CD4-positive, CD25-positive, alpha-beta regulatory T cell (primary cell): ENCODE results near the gene YWHAH. TPM values are rescaled to one million over a fixed set of nuclear protein-coding genes. Genes with fewer than 3 reads are reported as not detected.

Experiments used
- ATAC-seq, 2 donors: fragments of 150-1000 bp; cut with Tn5 transposase; one replicate each; pipeline ENCODE4 v1.10.0; 2021; ENCODE audit warnings: low read depth in 2 of 2, moderate number of reproducible peaks in 2 of 2, moderate library complexity in 1 of 2
- DNase-seq, 3 donors: peaks; one replicate each; pipeline versions ENCODE4 v3.0.0 to v3.0.0-alpha.2; 2012 to 2022; ENCODE audit warnings: mixed read lengths in 1 of 3
- H3K27ac ChIP-seq: one replicate; pipeline ENCODE4 v1.7.0; 2013; ENCODE audit warnings: mild to moderate bottlenecking, low read length; ENCODE audit not compliant: insufficient read depth, poor library complexity, severe bottlenecking
- H3K27me3 ChIP-seq: one replicate; pipeline ENCODE4 v1.7.0; 2013; ENCODE audit warnings: low read length; ENCODE audit not compliant: control insufficient read depth, insufficient read depth
- H3K36me3 ChIP-seq: one replicate; pipeline ENCODE4 v1.7.0; 2013; ENCODE audit warnings: mild to moderate bottlenecking, low read length, moderate library complexity; ENCODE audit not compliant: control insufficient read depth, insufficient read depth
- H3K4me1 ChIP-seq: 2 replicates; pipeline ENCODE4 v1.7.0; 2013; ENCODE audit warnings: mild to moderate bottlenecking, low read length; ENCODE audit not compliant: insufficient read depth, control insufficient read depth, poor library complexity, severe bottlenecking
- H3K4me3 ChIP-seq: one replicate; pipeline ENCODE4 v1.7.0; 2013; ENCODE audit warnings: low read depth, mild to moderate bottlenecking, low read length, moderate library complexity
- H3K9me3 ChIP-seq, 2 experiments: 1 replicate in 1 of 2; 2 replicates in 1 of 2; pipeline ENCODE4 v1.7.0; 2013; ENCODE audit warnings: low read length in 2 of 2, mild to moderate bottlenecking in 1 of 2, moderate library complexity in 1 of 2; ENCODE audit not compliant: control insufficient read depth in 2 of 2
- H3K27ac Mint-ChIP-seq, 3 donors: one replicate each; pipeline ENCODE4 v1.8.0; 2020 to 2022; ENCODE audit warnings: mild to moderate bottlenecking in 3 of 3, mixed read lengths in 3 of 3, moderate library complexity in 2 of 3
- H3K27me3 Mint-ChIP-seq: one replicate; pipeline ENCODE4 v1.8.0; 2022; ENCODE audit warnings: mild to moderate bottlenecking, mixed read lengths
- H3K36me3 Mint-ChIP-seq: one replicate; pipeline ENCODE4 v1.8.0; 2020; ENCODE audit warnings: mixed read lengths
- H3K4me1 Mint-ChIP-seq, 4 donors: one replicate each; pipeline ENCODE4 v1.8.0; 2020 to 2022; ENCODE audit warnings: mixed read lengths in 4 of 4, mild to moderate bottlenecking in 1 of 4
- H3K4me3 Mint-ChIP-seq, 4 donors: one replicate each; pipeline ENCODE4 v1.8.0; 2020 to 2022; ENCODE audit warnings: mild to moderate bottlenecking in 4 of 4, mixed read lengths in 4 of 4, moderate library complexity in 3 of 4
- H3K9me3 Mint-ChIP-seq, 7 donors: one replicate each; pipeline ENCODE4 v1.8.0; 2020 to 2022; ENCODE audit warnings: mixed read lengths in 7 of 7, mild to moderate bottlenecking in 3 of 7, moderate library complexity in 2 of 7
- polyA plus RNA-seq, 4 donors: library from polyadenylated mRNA; unstranded; fragments of 300-500 nt; fragmentation: Illumina TruSeq; gene quantifications; one replicate each; pipeline ENCODE4 v1.2.3, GENCODE V29; 2021
- total RNA-seq: library from RNA; stranded (reverse); gene quantifications from one replicate; pipeline ENCODE4 v1.2.3, GENCODE V29; 2022

Gene YWHAH
- total and polyA plus RNA-seq, 5 donors from 2014 or later: 57.5 to 186 (median 99.1) TPM

DNA sequence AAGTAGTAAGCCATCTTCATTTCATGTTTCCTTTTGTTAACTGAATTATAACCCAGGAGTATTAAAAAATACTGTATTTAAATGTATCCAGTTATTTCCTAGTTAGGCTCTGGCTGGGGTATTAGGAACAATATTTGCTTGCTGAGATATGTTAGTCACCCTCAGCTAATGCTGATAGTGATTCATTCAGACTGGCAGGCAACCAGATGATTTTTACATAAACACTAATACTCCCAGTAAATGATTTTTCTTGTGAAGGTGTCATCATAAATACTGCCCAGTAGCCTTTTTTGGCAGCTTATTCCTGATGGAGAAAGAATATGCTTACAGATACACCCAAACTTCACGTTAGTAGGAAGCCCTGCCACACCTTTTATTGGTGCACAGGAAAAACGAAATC, 8.1 kb downstream of the YWHAH start:
- no peaks in the 10 kb centered on the region for H3K27me3 ChIP-seq
- Mint-ChIP-seq H3K27me3 (no peaks in the 10 kb centered on the region), H3K4me3 (peak overlapping the region in 3 of 4 donors; percentile 35 to 58 (median 54)), H3K9me3 (peaks cover 0 to 1% (median 0%) of the 10 kb centered on the region in 7 donors), H3K36me3 (peaks cover 7% of the 10 kb centered on the region), H3K4me1 (peaks cover 33 to 79% (median 60%) of the 10 kb centered on the region in 4 donors), H3K27ac (peak overlapping the region in 2 of 3 donors; percentile 78 to 86)
- no peak for DNase-seq
- ATAC-seq: no peak
- no peaks in the 10 kb centered on the region for H3K9me3 ChIP-seq
- no peak overlapping the region for H3K4me3 ChIP-seq
- H3K36me3 ChIP-seq: peaks cover 28% of the 10 kb centered on the region
- no peak overlapping the region for H3K27ac ChIP-seq
- peaks cover 72% of the 10 kb centered on the region for H3K4me1 ChIP-seq

DNA sequence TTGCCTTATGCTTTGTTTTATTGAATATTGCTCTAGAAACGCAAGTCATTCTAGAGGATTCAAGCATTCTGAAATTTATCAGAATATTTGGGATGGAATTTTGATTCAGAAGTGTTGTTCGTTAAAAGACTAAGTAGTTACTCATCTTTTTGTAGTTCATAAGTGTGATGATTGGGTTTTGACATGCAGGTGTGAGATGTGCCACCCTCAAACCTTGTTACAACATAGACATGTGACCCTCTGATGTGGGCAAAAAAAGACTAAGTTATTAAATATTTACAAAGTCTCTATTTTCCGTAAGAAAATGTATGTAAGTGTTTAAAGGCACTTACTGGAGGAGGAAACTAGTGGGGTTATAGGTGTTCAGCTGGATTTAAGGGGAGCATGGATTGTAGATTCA, 8.9 kb downstream of the YWHAH start:
- H3K36me3 Mint-ChIP-seq: peaks cover 8% of the 10 kb centered on the region
- Histone ChIP-seq H3K27me3 (no peaks in the 10 kb centered on the region), H3K4me1 (peaks cover 80% of the 10 kb centered on the region), H3K4me3 (peak overlapping the region; percentile 16), H3K27ac (peak overlapping the region; percentile 41), H3K9me3 (no peaks in the 10 kb centered on the region), H3K36me3 (peaks cover 31% of the 10 kb centered on the region)
- DNase-seq (no peak), ATAC-seq (no peak)
- H3K27me3 Mint-ChIP-seq: no peaks in the 10 kb centered on the region
- H3K4me3 Mint-ChIP-seq: peak overlapping the region in 3 of 4 donors; percentile 11 to 58 (median 13)
- peak overlapping the region in 2 of 3 donors; percentile 77 to 83 for H3K27ac Mint-ChIP-seq
- peaks cover 0 to 1% (median 0%) of the 10 kb centered on the region in 7 donors for H3K9me3 Mint-ChIP-seq
- peaks cover 33 to 82% (median 61%) of the 10 kb centered on the region in 4 donors for H3K4me1 Mint-ChIP-seq

DNA sequence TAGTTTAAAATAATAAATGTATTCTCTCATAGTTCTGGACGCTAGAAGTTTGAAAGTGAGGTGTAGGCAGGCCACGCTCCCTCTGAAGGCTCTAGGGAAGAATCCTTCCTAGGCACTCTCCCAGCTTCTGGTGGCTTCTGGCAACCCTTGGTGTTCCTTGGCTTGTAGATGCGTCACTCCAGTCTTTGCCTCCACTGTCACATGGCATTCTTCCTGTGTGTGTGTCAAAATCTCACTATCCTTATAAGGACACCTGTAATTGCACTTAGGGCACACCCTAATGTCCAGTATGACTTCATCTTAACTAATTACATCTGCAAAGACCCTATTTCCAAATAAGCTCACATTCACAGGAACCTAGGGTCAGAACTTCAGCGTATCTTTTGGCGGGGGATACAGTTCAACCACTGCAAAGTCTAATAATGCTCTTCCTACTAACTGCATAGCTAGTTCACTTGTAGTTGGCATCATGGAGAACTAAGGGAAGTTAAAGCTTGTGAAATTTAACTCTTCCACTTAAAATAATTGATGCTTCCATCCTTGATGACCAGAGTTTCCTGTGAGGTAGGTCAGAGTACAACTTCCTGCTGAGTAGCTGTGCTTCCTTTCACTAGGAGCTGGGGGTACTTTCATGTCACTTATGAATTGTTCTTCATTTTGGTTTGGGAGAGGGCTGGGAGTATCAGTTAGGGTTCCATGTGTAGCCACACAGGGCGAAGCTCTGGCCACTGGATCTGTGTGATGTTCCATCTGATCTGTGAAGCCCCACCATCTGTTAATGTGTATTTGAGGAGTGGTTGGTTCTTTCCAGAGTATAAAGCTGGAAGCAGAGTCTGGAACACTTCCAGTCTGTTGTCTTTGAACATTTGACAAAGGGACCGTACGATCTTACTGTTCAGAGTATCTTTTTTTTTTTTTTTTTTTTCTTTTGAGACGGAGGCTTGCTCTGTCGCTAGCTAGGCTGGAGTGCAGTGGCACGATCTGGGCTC, 10.5 kb downstream of the YWHAH start:
- Histone ChIP-seq H3K27ac (peak overlapping the region; percentile 82), H3K36me3 (peaks cover 30% of the 10 kb centered on the region), H3K4me1 (peaks cover 92% of the 10 kb centered on the region), H3K27me3 (no peaks in the 10 kb centered on the region), H3K9me3 (no peaks in the 10 kb centered on the region), H3K4me3 (peak overlapping the region; percentile 47)
- DNase-seq (no peak), ATAC-seq (no peak)
- peaks cover 4% of the 10 kb centered on the region for H3K27me3 Mint-ChIP-seq
- peak overlapping the region; percentile 3 to 79 (median 58) for H3K4me3 Mint-ChIP-seq
- H3K36me3 Mint-ChIP-seq: peaks cover 12% of the 10 kb centered on the region
- peak overlapping the region; percentile 38 to 83 (median 80) for H3K27ac Mint-ChIP-seq
- peaks cover 40 to 90% (median 68%) of the 10 kb centered on the region in 4 donors for H3K4me1 Mint-ChIP-seq
- H3K9me3 Mint-ChIP-seq: peaks cover 0 to 1% (median 0%) of the 10 kb centered on the region in 7 donors

DNA sequence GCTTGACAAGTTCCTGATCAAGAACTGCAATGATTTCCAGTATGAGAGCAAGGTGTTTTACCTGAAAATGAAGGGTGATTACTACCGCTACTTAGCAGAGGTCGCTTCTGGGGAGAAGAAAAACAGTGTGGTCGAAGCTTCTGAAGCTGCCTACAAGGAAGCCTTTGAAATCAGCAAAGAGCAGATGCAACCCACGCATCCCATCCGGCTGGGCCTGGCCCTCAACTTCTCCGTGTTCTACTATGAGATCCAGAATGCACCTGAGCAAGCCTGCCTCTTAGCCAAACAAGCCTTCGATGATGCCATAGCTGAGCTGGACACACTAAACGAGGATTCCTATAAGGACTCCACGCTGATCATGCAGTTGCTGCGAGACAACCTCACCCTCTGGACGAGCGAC, 12.0 kb downstream of the YWHAH start:
- DNase-seq: peak in 1 of 3 donors; percentile 33
- Histone ChIP-seq H3K36me3 (peaks cover 21% of the 10 kb centered on the region), H3K4me1 (peaks cover 80% of the 10 kb centered on the region), H3K27me3 (no peaks in the 10 kb centered on the region), H3K27ac (peak overlapping the region; percentile 82), H3K4me3 (peak overlapping the region; percentile 63), H3K9me3 (no peaks in the 10 kb centered on the region)
- Mint-ChIP-seq H3K27me3 (peaks cover 4% of the 10 kb centered on the region), H3K9me3 (peaks cover 0 to 1% (median 0%) of the 10 kb centered on the region in 7 donors), H3K36me3 (peaks cover 12% of the 10 kb centered on the region), H3K4me1 (peaks cover 35 to 80% (median 63%) of the 10 kb centered on the region in 4 donors), H3K27ac (peak overlapping the region; percentile 21 to 89 (median 86)), H3K4me3 (peak overlapping the region; percentile 12 to 78 (median 61))
- ATAC-seq: peak in 1 of 2 donors; percentile 37

DNA sequence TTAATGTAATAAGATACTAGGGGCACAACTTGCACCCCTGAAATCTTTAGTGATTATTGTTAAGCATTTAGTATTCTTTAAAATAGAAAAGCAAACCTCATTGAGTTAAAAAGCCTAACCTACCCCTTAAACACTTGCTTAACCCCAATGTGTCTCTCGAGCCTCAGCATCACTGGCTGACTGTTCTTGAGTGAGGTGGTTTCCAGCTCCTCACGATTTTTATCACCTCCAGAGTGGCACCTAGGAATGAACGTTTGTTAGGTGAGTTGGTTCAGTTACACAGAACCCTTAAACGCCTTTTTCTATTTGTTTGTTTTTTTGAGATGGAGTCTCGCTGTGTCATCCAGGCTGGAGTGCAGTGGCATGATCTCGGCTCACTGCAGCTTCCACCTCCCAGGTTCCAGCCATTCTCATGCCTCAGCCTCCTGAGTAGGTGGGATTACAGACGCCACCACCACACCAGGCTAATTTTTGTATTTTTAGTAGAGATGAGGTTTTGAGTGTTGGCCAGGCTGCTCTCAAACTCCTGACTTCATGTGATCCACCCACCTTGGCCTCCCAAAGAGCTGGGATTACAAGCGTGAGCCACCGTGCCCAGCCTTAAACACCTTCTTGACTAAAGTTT, 13.7 kb downstream of the YWHAH start:
- Histone ChIP-seq H3K9me3 (no peaks in the 10 kb centered on the region), H3K27ac (peak overlapping the region; percentile 82), H3K36me3 (peaks cover 19% of the 10 kb centered on the region), H3K4me1 (peaks cover 63% of the 10 kb centered on the region), H3K4me3 (peak overlapping the region; percentile 48), H3K27me3 (no peaks in the 10 kb centered on the region)
- Mint-ChIP-seq H3K9me3 (no peaks in the 10 kb centered on the region), H3K4me3 (peak overlapping the region; percentile 43 to 72 (median 66)), H3K36me3 (peaks cover 12% of the 10 kb centered on the region), H3K27ac (peak overlapping the region; percentile 81 to 96 (median 93)), H3K4me1 (peaks cover 25 to 63% (median 49%) of the 10 kb centered on the region in 4 donors), H3K27me3 (peaks cover 4% of the 10 kb centered on the region)
- ATAC-seq: no peak
- DNase-seq: no peak

DNA sequence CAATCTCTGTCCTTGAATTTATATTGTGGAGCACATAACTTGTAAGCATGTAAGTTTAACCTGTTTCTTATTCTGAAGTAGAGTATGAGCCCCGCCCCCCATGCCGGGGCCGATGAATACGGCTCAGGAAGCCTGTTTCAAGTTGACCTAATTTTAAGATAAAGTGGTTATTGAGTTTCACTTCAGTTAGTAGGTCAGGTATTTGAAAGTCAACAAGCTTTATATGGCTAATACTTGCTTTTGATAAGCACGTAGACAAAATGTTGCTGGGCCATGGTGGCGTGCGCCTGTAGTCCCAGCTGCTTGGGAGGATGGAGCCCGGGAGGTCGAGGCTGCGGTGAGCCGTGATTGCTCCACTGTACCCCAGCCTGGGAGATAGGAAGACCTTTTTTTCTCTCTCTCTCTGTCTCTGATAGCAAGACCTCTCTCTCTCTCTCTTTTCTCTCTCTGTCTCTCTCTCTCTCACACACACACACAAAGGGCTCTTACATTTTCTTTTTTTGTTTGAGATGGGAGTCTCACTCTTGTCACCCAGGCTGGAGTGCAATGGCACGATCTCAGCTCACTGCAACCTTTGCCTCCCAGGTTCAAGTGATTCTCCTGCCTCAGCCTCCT, 14.4 kb downstream of the YWHAH start:
- Mint-ChIP-seq H3K9me3 (no peaks in the 10 kb centered on the region), H3K27ac (peak overlapping the region; percentile 81 to 96 (median 93)), H3K27me3 (peaks cover 4% of the 10 kb centered on the region), H3K36me3 (peaks cover 12% of the 10 kb centered on the region), H3K4me1 (peaks cover 25 to 56% (median 43%) of the 10 kb centered on the region in 4 donors), H3K4me3 (peak overlapping the region; percentile 43 to 72 (median 66))
- H3K27ac ChIP-seq: peak overlapping the region; percentile 82
- H3K4me1 ChIP-seq: peaks cover 57% of the 10 kb centered on the region
- peaks cover 19% of the 10 kb centered on the region for H3K36me3 ChIP-seq
- peak overlapping the region; percentile 48 for H3K4me3 ChIP-seq
- ATAC-seq (peak; percentile 70 to 73), DNase-seq (peak; percentile 27 to 68 (median 55))
- no peaks in the 10 kb centered on the region for H3K27me3 ChIP-seq
- no peaks in the 10 kb centered on the region for H3K9me3 ChIP-seq

DNA sequence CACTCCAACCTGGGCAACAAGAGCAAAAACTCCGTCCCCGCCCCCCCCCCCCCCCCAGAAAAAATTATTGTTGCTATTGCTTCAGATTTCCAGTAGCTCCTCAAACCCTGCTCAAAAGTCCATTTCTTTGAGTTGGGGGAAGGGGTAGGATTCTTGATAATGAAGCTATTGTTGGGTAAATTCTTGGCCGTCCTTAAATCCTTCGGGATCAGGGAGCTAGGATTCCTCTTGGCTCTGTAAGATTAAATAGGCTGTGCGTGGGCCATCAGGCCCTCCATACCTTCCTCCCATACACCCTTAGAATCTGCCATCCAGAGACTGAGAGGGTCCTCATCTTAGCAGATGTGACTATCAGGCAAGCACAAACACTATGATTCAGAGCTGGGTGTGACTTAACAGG, 16.4 kb downstream of the YWHAH start:
- Mint-ChIP-seq H3K4me1 (peaks cover 15 to 37% (median 24%) of the 10 kb centered on the region in 4 donors), H3K9me3 (no peaks in the 10 kb centered on the region), H3K27ac (no peak overlapping the region), H3K4me3 (no peak overlapping the region), H3K27me3 (peaks cover 4% of the 10 kb centered on the region), H3K36me3 (peaks cover 12% of the 10 kb centered on the region)
- no peak for DNase-seq
- no peak for ATAC-seq
- Histone ChIP-seq H3K9me3 (no peaks in the 10 kb centered on the region), H3K27me3 (no peaks in the 10 kb centered on the region), H3K36me3 (peaks cover 19% of the 10 kb centered on the region), H3K4me1 (peaks cover 37% of the 10 kb centered on the region), H3K4me3 (no peak overlapping the region), H3K27ac (no peak overlapping the region)
